A549 (cell line): Measurements from ENCODE around the gene RPS6KA2. TPM values are rescaled to one million over a fixed set of nuclear protein-coding genes. Genes with fewer than 3 reads are reported as not detected.

Source experiments
- ATAC-seq, 2 experiments: fragments of 200-7000 bp in 1 of 2; fragments of >200 bp in 1 of 2; cut with Nextera tagmentation in 1 of 2; cut with Tn5 transposase in 1 of 2; 3 replicates each; pipeline versions ENCODE4 v1.8.0 to v1.9.1; 2018 to 2020; ENCODE audit warnings: mild to moderate bottlenecking in 1 of 2, moderate library complexity in 1 of 2
- CTCF ChIA-PET: fragments of 300-600 bp; sonication (Branson Sonifier 250); formaldehyde crosslinking; extraction: SDS; loops from one replicate; lab custom pipeline; 2021; ENCODE audit warnings: antibody characterized with exemption, inconsistent platforms; lab: Yijun Ruan, JAX
- POLR2A ChIA-PET: fragments of 350-600 bp; formaldehyde crosslinking; extraction: SDS; loops from one replicate; lab custom pipeline; 2021; ENCODE audit warnings: antibody characterized with exemption, inconsistent platforms; lab: Yijun Ruan, JAX
- DNase-seq, 2 experiments: peaks; one replicate each; pipeline versions ENCODE4 v3.0.0 to v3.0.0-alpha.2; 2011 to 2016; ENCODE audit warnings: low read depth in 1 of 2, low spot score in 1 of 2
- FAIRE-seq: peaks from 2 replicates; lab custom pipeline; 2011; peaks lifted over from hg19 to GRCh38; lab: Jason Lieb, UNC
- H3K27ac ChIP-seq, 2 experiments: fragments of >200 bp; sonication (Bioruptor Twin); formaldehyde crosslinking; 3 replicates each; pipeline ENCODE4 v1.5.1; 2016 to 2017
- H3K4me1 ChIP-seq: fragments of >200 bp; sonication (Bioruptor Twin); formaldehyde crosslinking; 3 replicates; pipeline ENCODE4 v1.6.1; 2016
- H3K4me2 ChIP-seq: fragments of >200 bp; sonication (Bioruptor Twin); formaldehyde crosslinking; 3 replicates; pipeline ENCODE4 v1.6.1; 2016
- H3K4me3 ChIP-seq: fragments of >200 bp; sonication (Bioruptor Twin); formaldehyde crosslinking; 3 replicates; pipeline ENCODE4 v1.5.1; 2016
- H3K9me3 ChIP-seq: fragments of >200 bp; sonication (Bioruptor Twin); formaldehyde crosslinking; 3 replicates; pipeline ENCODE4 v1.6.1; 2016
- ATOH8 ChIP-seq: fragments of 250-450 bp; sonication (Bioruptor Pico); IDR thresholded peaks from 2 replicates; pipeline ENCODE4 v1.5.0; 2020; ENCODE audit warnings: low read depth, mild to moderate bottlenecking, moderate library complexity
- BCL3 ChIP-seq: fragments of >200 bp; sonication (Bioruptor Twin); formaldehyde crosslinking; IDR thresholded peaks from 3 replicates; pipeline ENCODE4 v1.6.1; 2016
- CBX8 ChIP-seq: fragments of 200-600 bp; sonication (generic); IDR thresholded peaks from 2 replicates; pipeline ENCODE4 v1.6.1; 2016
- CTCF ChIP-seq: fragments of >200 bp; sonication (Bioruptor Twin); formaldehyde crosslinking; IDR thresholded peaks from 3 replicates; pipeline ENCODE4 v1.5.1; 2016
- EHF ChIP-seq: fragments of 250-450 bp; sonication (Bioruptor Pico); IDR thresholded peaks from 2 replicates; pipeline ENCODE4 v1.5.0; 2020; ENCODE audit warnings: mild to moderate bottlenecking
- HES2 ChIP-seq: fragments of >200 bp; sonication (Bioruptor Twin); formaldehyde crosslinking; IDR thresholded peaks from 2 replicates; pipeline ENCODE4 v1.6.1; 2016
- HEYL ChIP-seq: fragments of 250-450 bp; sonication (Bioruptor Pico); IDR thresholded peaks from 2 replicates; pipeline ENCODE4 v1.8.0; 2021; ENCODE audit warnings: mild to moderate bottlenecking, moderate library complexity
- JUNB ChIP-seq: fragments of >200 bp; sonication (Bioruptor Twin); formaldehyde crosslinking; IDR thresholded peaks from 2 replicates; pipeline ENCODE4 v1.6.1; 2016
- KDM1A ChIP-seq: fragments of 200-600 bp; sonication (generic); IDR thresholded peaks from 2 replicates; pipeline ENCODE4 v1.6.1; 2016; ENCODE audit warnings: low read depth, mild to moderate bottlenecking
- MAFK ChIP-seq: fragments of 450-650 bp; IDR thresholded peaks from 2 replicates; pipeline ENCODE4 v1.6.1; 2014; ENCODE audit not compliant: partially characterized antibody
- MAX ChIP-seq: IDR thresholded peaks from 2 replicates; pipeline ENCODE4 v1.6.1; 2012
- MAZ ChIP-seq: fragments of 150-350 bp; IDR thresholded peaks from 2 replicates; pipeline ENCODE4 v1.6.1; 2014; ENCODE audit warnings: antibody characterized with exemption, low read depth, low read length, borderline replicate concordance
- NPAS2 ChIP-seq: fragments of 250-450 bp; sonication (Bioruptor Pico); IDR thresholded peaks from 2 replicates; pipeline ENCODE4 v1.8.0; 2022; ENCODE audit warnings: mild to moderate bottlenecking, moderate library complexity, borderline replicate concordance
- RCOR1 ChIP-seq: fragments of 150-350 bp; IDR thresholded peaks from 2 replicates; pipeline ENCODE4 v1.6.1; 2014; ENCODE audit warnings: antibody characterized with exemption, low read length, low read depth
- SMC3 ChIP-seq: fragments of >200 bp; sonication (Bioruptor Twin); formaldehyde crosslinking; IDR thresholded peaks from 3 replicates; pipeline ENCODE4 v1.6.1; 2018; ENCODE audit warnings: inconsistent platforms
- SREBF2 ChIP-seq: fragments of 450-650 bp; IDR thresholded peaks from 2 replicates; pipeline ENCODE4 v1.6.1; 2014; ENCODE audit warnings: mild to moderate bottlenecking, moderate library complexity
- TFCP2L1 ChIP-seq: fragments of 250-450 bp; sonication (Bioruptor Pico); IDR thresholded peaks from 2 replicates; pipeline ENCODE4 v1.5.0; 2021; ENCODE audit warnings: mild to moderate bottlenecking
- ZFP36 ChIP-seq: fragments of 450-650 bp; IDR thresholded peaks from 2 replicates; pipeline ENCODE4 v1.6.1; 2014; ENCODE audit warnings: borderline replicate concordance; ENCODE audit not compliant: partially characterized antibody
- ZNF302 ChIP-seq: fragments of 250-450 bp; sonication (Bioruptor Pico); IDR thresholded peaks from 2 replicates; pipeline ENCODE4 v1.9.0; 2021; ENCODE audit warnings: inconsistent platforms, mild to moderate bottlenecking, moderate library complexity
- WGBS: methylation state at CpG from one replicate; pipeline ENCODE4 v1.1.6; 2017; ENCODE audit errors: missing lambda C conversion rate; 5-methylcytosine and 5-hydroxymethylcytosine counted together
- polyA plus RNA-seq, 4 experiments: library from polyadenylated mRNA; depleted of rRNA in 3 of 4; stranded (reverse); fragments of >200 nt; fragmentation: RNase III in 1 of 4; extraction: RNeasy Plus Mini Kit Qiagen cat#74134 plus additional on column Dnase treatment in 1 of 4; gene quantifications; 2 replicates in 3 of 4; 3 replicates in 1 of 4; pipeline ENCODE4 v1.2.3, GENCODE V29; 2011 to 2017

Gene RPS6KA2
- polyA plus RNA-seq, 2 of the 4 experiments (the other 2 are of a cell fraction), result 0.19 TPM; not detected in 1

GRCh38 chr6:166591026-166591425 lies 36.0 kb downstream of the RPS6KA2 start (continued):
- TF ChIP-seq BCL3 (no peak), NPAS2 (CRISPR knock-in tag) (no peak), JUNB (no peak)

- no peak overlapping the region for H3K4me3 ChIP-seq
- H3K4me1 ChIP-seq, result no peaks in the 10 kb centered on the region
- no peak for DNase-seq
- no peaks in the 10 kb centered on the region for H3K9me3 ChIP-seq
- FAIRE-seq, result no peak
- H3K4me2 ChIP-seq, result no peak overlapping the region
- TF ChIP-seq HEYL (CRISPR knock-in tag) (no peak), CTCF (no peak), HES2 (no peak), SMC3 (no peak), SREBF2 (no peak), MAFK (no peak), EHF (CRISPR knock-in tag) (no peak), MAZ (no peak), KDM1A (no peak), CBX8 (no peak), BCL3 (no peak), JUNB (no peak), ZFP36 (no peak), ZNF302 (CRISPR knock-in tag) (no peak), RCOR1 (no peak), MAX (no peak), TFCP2L1 (CRISPR knock-in tag) (no peak)
- 29% methylated on average over 8 of the region's 8 CpGs for whole genome bisulfite sequencing
- H3K27ac ChIP-seq, result no peak overlapping the region
- no peak for ATAC-seq
- CTCF ChIA-PET, result no interaction called here
- POLR2A ChIA-PET, result no interaction called here
These were observed 37.1 kb downstream of the RPS6KA2 start for GRCh38 chr6:166589786-166590574.

- WGBS, result 51% methylated on average over 4 of the region's 4 CpGs
- TF ChIP-seq ATOH8 (CRISPR knock-in tag), result no peak
- no peak overlapping the region for H3K27ac ChIP-seq
- ATAC-seq, result no peak
- no peaks in the 10 kb centered on the region for H3K9me3 ChIP-seq
- ChIA-PET POLR2A (no interaction called here), CTCF (no interaction called here)
- no peak overlapping the region for H3K4me2 ChIP-seq
- no peak overlapping the region for H3K4me3 ChIP-seq
- FAIRE-seq, result no peak
- no peaks in the 10 kb centered on the region for H3K4me1 ChIP-seq
- DNase-seq, result no peak
These were observed 37.7 kb downstream of the RPS6KA2 start for GRCh38 chr6:166589337-166589731.
